Adrenal gland (tissue), 5 donors: ENCODE measurements around the gene SNX20.

Experiments
- CTCF ChIP-seq, 6 experiments: fragments of 450-650 bp in 4 of 6; fragments of 200-600 bp in 2 of 6; sonication (generic) in 1 of 6; IDR thresholded peaks; 1 replicate in 5 of 6; 2 replicates in 1 of 6; pipeline versions ENCODE4 v1.5.1 to v1.8.0; 2016 to 2021; ENCODE audit warnings: antibody characterized with exemption in 6 of 6, mild to moderate bottlenecking in 2 of 6, moderate library complexity in 1 of 6
- POLR2A ChIP-seq, 2 donors: fragments of 450-650 bp; IDR thresholded peaks; one replicate each; pipeline ENCODE4 v1.6.1; 2017; ENCODE audit warnings: antibody characterized with exemption in 2 of 2, mild to moderate bottlenecking in 2 of 2, moderate library complexity in 1 of 2
- donor health status: DM: no; HTN: no; CAD: no.

- no peak for TF ChIP-seq CTCF (IDR thresholded peaks at IDR 0.05)
- TF ChIP-seq POLR2A (IDR thresholded peaks at IDR 0.05) = no peak
Observed at GRCh38 chr16:50632927-50633800, 47.9 kb downstream of the SNX20 start.
